HG02610 (cell line): Measurements from ENCODE around the gene COX17.
"Not testable (repeated sequence)": the region's sequence is repeated elsewhere in the genome, so short reads cannot be mapped to it uniquely, and the experiment has no call there.

Source experiments
- ATAC-seq: cut with Tn5 transposase; IDR thresholded peaks from one replicate; pipeline ENCODE4 v1.9.1; 2021; ENCODE audit warnings: mild to moderate bottlenecking, moderate library complexity; ENCODE audit not compliant: unreplicated experiment

COX17 gene

DNA sequence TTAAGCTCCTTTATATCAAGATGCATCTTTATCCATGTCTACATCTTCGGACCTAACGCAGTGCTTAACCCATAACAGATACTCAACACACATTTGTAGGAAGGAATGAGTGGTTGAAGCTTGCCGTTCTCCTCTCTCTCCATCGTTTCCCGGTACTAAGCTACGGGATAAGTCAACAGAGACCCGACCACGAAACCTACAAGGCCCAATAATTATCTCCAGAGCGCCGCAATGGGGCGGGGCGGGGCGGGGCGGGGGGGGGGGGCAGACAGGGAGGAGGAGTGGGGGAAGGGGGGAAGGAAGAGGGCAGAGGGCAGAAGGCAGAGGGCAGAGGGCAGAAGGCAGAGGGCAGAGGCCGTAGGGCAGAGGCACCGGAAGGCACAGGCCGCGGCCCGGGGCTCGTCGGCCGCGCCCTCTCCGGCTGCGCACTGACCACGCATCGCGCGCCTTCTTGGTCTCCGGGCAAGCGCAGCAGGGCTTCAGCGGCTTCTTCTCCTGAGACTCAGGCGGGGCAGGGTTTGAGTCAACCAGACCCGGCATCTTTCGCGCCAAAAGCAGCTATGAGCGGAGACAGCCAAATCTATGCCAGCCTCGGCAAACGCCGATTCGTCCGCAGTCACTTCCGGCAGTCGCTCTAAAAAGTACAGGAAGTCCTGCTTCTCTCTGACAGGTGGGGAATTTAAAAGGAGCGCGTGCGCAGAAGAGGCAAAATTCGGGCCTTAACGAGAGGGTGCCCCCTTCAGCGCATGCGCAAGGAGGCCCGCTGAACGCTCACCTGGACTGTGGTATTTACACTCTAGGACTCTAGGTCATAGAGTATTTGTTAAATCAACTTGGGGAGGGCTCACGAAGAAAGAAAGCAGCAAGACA, at the start of gene COX17:
COX17 (minus strand) TSS at position 636 of the 870 bp plus-strand sequence; CDS start at position 540, 96 bp downstream.
- ATAC-seq: peak; percentile 87

DNA sequence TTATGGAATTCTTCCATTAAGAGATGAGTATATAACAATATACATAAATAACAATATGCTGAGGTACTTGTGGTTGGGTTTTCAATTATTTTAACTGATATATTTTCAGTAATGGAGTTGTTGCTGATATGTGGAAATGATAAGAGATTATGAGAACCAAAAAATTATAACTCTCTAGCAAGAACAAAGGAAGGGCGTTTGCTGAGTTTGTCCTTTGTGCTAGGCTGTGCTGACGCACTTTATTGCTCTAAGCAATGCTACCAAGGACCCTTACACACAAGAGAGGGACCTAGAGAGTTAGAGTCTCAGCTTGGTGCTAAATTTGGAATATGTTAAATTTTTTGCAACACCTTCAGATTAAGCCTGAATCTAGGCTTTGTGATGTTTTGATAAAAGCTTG, 49.7 kb upstream of the COX17 start:
- no peak for ATAC-seq

- ATAC-seq: no peak
Measured at GRCh38 chr3:119723022-119723421, 45.8 kb upstream of the COX17 start.

DNA sequence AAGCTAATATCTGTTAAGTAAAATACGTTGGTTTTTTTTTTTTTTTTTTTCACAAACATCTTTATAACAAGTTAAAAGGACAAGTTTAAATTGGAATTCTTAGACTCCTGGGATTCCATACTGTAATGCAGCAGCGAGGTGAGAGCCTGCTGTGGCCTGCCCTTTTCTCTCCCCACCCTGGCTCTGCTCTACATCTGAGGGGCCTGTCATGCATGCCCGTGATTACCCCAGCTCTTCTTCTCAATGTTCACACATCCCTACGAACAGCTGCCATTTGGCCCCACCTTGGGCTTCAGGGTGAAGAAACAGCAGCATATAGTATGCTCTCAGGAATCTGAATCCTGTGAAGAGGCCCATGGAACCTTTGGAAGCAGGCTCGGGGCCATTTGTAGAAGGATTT, 40.3 kb upstream of the COX17 start:
- ATAC-seq: no peak

- ATAC-seq: no peak
Measured at GRCh38 chr3:119716998-119717397, 39.8 kb upstream of the COX17 start.

- no peak for ATAC-seq
Measured at GRCh38 chr3:119715105-119715504, 37.9 kb upstream of the COX17 start.

DNA sequence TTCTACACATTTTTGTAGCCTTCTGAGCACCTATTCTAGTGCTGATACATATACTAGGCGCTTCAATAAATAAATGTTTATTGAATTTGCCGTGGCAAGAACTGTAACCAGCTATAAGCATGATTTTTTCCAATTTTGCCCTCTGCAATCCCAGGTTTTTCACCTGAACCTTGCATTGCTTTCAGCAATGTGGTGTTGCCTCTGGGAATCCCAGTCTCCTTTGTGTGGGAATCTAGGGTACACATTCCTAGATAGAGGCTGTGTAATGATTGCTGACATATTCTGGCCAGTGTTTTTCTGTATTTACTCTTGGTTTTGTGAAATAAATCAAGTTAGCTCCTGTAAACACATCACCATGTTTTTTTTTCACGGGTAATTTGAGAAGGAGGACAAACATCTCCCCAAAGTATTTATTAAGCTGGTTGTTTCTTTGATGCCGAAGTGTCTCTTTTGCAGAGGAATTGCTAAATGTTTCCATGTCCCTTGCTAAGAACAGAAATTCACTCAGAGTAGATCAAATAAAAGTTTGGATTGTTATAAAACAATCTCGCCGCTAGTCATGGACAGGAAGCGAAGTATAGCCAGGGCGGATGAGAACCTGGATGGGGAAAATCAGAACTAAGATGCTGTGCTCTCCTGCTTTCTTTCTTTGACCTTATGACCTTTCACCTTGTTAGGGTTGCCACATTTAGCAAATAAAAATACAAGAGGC, 26.8 kb upstream of the COX17 start:
- ATAC-seq: no peak

DNA sequence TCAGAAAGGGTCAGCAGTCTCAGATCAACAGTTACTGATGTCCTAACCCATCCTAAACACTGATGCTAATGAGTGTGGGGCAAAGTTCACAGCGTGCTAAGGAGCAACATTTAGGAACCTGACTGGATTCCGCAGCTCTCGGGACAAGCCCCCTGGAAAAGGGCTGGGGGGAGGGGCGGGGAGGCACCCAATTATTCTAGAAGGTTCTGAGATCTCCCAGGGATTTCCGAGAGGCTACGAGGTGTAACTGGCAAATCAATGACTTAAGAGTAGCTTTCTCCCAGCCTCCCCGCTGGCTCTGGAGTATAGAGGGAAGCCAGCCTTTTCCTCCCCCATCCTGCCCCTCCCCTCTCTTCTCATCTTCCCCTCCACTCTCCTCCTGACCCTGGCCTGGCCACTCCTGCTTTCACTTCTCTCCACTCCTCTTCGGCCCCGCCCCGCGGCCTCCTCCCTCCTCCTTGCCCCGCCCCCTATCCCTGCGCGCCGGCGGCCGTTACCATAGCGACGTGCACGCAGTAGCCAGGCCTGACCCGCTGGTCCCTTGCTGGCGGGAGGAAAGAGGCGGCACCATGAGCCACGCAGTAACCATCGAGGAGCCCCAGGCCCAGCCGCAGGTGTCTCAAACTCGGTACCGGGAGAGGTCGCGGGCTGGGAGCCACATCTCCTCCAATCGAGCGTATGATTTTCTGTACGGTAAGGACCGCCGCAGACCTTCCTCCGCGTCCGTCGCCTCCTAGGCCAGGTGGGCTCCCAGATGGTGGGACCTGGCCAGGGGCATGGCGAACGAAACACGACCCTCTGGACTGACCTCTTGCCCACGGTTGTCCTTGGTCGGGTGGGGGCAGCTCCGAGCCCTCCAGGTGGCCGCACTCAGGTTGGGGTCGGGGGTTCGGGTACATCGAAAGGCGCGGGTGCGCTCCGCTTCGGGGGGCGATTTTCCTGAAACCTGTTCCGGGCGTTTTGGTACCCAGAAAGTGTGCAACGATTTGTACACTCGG, 25.6 kb upstream of the COX17 start, which contains the start of gene CFAP91:
CFAP91 (plus strand) TSS at position 493 of the 998 bp plus-strand sequence; CDS start at position 570, 77 bp downstream.
- peak; percentile 96 for ATAC-seq

- peak; percentile 3 for ATAC-seq
Measured at GRCh38 chr3:119700920-119701734, 23.9 kb upstream of the COX17 start.

DNA sequence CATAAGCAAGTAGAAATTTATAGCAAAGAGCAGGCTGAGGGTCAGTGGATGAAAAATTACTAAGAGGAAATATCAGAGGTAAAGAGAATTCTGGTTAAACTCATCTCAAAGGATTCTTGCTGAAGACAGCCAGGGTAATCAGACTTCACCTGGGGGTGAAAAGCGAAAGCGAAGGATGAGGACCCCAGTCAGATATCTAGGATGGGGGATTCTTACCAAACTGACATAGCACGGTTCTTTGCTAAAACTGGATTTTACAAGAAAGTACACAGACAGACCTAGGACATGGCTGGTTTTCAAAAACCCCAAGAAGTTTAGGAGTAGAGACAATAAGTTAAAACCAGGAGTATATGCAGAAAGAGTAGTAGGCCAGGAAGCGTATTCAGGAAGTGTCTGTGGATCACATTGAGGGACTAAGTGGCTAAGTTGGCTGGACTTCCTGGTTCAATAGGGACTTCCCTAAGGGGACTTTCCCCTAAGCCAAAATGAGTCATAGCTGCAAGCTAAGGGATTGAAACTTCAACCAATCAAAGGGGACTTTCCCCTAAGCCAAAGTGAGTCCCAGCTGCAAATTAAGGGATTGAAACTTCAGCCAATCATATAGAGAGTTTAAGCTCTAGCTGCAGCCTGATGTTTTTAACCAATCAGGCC, 23.2 kb upstream of the COX17 start:
- ATAC-seq: peak; percentile 28

- ATAC-seq: peak; percentile 80
Measured at GRCh38 chr3:119697394-119697793, 20.2 kb upstream of the COX17 start.

- ATAC-seq: no peak
Measured at GRCh38 chr3:119695480-119695879, 18.3 kb upstream of the COX17 start.

DNA sequence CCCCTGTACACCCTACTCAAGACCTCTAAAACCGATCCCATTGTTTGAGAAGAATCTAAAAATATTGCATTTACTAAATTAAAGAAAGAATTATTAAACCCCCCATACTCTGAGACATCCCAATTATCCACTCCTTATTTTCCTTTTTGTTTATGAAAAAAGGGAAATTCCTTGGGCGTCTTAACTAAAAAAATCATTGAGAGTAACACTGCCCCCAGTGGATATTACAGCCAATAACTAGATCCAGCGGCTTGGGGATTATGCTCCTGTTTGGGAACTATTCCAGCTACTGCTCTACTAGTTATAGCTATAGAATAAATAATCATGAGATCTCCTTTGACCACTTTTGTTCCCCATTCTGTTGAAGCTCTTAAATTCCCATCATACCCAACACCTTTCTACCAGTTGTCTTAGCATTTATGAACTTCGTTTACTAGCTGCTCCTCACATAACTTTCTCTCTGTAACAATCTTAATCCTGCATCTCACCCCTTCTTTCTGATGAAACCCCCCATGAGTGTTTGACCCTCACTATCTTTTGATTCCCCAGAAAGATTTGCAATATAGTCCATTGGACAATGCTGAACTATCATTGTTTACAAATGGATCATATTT, 12.9 kb upstream of the COX17 start:
- ATAC-seq: no peak

GRCh38 chr3:119683421-119683820, 6.2 kb upstream of the COX17 start:
- ATAC-seq: no peak

DNA sequence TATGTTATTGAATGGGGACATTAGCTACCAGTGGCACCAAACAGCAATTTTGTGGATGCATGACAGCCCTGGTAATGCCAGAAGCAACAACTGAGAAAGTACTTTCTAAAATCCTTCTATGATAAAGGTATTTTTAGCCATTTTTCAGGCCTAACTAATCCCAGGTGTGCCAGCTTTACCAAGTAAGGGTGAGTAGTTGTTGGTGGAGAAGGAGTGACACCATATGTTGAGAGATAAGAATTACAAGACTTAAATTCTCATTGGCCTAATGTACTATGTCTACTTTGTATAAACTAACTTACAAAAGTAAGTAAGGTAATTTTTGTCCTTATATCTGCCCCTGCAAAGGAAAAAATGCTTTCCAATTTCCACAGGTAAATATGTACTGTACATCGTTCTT, 4.1 kb upstream of the COX17 start:
- ATAC-seq: peak; percentile 35

DNA sequence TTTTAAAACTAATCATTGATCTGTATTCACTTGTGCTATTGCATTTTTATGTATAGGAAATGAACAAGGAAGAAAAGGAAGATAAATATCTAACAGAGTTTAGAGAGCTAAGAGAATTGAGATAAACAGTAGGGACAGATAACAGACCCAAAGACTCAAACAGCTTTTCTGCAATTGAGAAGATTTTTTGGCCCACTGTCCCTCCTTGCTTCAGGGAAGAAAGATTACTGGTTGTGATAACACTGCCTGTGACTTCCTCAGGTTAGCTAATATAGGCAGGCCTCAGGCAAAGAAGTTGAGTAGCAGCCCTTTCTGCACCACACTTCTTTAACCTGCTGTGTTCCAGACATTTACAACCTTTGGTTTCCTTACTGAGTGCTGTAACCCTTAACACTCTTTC, 2.7 kb upstream of the COX17 start:
- no peak for ATAC-seq

GRCh38 chr3:119678209-119678608, 1.0 kb upstream of the COX17 start:
- ATAC-seq: not testable (repeated sequence)

DNA sequence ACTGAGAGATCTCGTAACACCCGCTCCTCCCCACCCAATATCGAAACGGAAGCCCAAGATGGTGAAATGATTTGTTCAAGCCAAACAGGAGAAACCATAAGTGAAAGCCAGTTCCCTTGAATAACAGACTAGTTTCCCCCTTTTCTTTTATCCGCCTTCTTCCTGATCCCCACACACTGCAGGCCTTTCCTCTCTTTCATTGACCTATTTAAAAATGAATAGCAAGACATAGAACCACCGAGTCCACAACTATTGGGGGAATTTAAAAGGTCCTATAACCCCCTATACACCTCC, 382 bp upstream of the COX17 start:
- no peak for ATAC-seq

GRCh38 chr3:119676020-119676419, 1.2 kb downstream of the COX17 start:
- no peak for ATAC-seq
